Fibroblast of pulmonary artery (primary cell): ENCODE data around the gene TBC1D2B.
A peak's percentile ranks its signal among the peaks of the same experiment; 100 is the strongest.

ENCODE experiments used
- DNase-seq: peaks from one replicate; pipeline ENCODE4 v3.0.0-alpha.2; 2010; ENCODE audit warnings: low read depth
- H3K4me3 ChIP-seq: replicated peaks from 2 replicates; pipeline ENCODE4 v1.5.1; 2011; ENCODE audit warnings: low read depth, mild to moderate bottlenecking, control low read depth, low read length, moderate library complexity
- CTCF ChIP-seq: IDR thresholded peaks from 2 replicates; pipeline ENCODE4 v1.5.1; 2011; ENCODE audit warnings: mild to moderate bottlenecking, control low read depth, low read length, inconsistent platforms; ENCODE audit errors: missing control alignments

TBC1D2B gene

DNA sequence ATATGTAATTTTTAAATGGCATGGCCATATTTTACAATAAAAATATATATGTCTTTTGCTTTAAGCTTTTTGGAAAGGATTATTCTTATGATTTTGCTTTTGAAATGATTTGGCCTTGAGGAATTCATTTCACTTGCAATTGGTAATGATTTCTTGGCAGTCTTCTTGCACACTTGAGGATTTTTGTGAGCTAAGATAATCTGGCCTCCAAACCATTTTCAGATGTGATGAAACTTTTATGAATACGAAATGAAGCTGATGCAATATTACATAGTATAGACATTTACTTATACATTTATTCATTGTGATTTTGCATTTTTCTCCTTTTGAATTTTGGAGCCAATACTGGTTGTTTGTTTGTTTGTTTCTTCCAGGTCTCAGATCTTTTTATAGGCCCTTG, 8.4 kb upstream of the TBC1D2B start:
- H3K4me3 ChIP-seq: no peak overlapping the region
- peak; percentile 79 for DNase-seq
- TF ChIP-seq CTCF: no peak

- H3K4me3 ChIP-seq: no peak overlapping the region
- DNase-seq: no peak
- TF ChIP-seq CTCF: no peak
Observed at GRCh38 chr15:78084449-78084750, 6.9 kb upstream of the TBC1D2B start.

DNA sequence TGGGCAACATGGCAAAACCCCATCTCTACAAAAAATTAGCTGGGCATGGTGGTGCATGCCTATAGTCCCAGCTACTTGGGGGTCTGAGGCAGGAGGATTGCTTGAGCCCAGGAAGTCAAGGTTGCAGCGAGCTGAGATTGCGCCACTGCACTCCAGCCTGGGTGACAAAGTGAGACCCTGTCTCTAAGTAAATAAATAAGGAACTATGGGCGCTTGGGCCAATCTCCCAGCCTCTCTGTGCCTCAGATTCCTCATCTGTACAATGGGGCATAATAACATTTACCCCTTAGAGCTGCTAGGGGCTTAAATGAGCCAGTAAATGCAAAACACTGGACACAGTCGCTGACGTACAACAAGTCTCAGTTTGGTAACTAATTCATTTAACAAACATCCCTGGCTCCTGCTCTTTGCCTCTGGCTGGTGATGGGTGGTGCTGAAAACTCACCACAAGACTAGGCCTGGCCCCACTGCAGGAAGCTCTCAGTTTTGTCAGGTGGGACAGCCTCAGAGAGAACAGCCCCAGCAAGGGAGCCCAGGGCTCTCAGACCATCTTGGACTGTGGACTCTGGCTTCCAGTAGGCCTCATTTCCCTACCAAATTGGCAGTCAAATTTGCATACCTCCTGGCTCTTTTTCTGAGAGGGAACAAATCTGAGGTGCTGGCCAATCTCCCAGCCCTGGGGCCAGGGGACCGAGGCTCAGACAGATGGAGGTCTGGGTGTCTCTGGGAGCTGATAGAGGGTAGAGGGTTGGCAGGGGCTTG, 6.4 kb upstream of the TBC1D2B start:
- DNase-seq: no peak
- no peak for TF ChIP-seq CTCF
- no peak overlapping the region for H3K4me3 ChIP-seq

- DNase-seq: no peak
- no peak overlapping the region for H3K4me3 ChIP-seq
- no peak for TF ChIP-seq CTCF
Observed at GRCh38 chr15:78083186-78083585, 5.7 kb upstream of the TBC1D2B start.

DNA sequence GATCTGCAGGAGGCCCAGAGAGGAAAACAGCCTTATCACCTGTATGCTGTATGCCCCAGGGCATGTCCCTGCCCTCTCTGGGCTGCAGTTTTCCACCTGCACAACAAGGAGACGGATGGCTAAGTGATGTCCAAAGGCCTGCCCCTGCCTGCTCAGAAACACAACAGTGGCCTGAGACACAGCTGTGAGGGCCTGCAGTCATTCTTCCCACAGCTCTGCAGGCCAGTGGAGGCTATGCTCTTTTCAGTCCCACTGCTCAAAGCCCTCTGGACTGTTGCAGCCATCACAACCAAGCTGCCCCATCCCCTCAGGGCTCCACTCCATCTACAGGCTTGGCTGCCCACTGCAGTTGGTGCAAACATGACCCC, 5.2 kb upstream of the TBC1D2B start:
- TF ChIP-seq CTCF: no peak
- no peak overlapping the region for H3K4me3 ChIP-seq
- DNase-seq: no peak

GRCh38 chr15:78082106-78082742, 4.7 kb upstream of the TBC1D2B start:
- no peak for DNase-seq
- TF ChIP-seq CTCF: no peak
- H3K4me3 ChIP-seq: no peak overlapping the region

DNA sequence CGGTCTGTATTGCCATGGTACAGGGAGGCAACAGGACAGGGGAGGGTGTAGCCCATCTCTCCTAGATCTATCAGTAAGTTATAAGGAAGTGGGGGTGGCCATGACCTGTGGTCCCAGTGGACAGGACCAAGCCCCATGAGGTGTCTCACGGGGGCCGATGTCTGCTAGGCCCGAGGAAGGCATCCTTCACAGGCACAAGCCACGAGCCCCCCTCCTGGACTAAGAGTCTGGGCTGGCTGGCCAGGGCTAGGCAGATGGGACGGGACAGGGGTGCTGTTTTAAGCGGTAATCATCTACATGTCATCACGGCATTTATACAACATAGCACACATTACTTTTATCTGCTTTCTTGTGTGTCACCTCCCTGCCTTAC, 2.6 kb upstream of the TBC1D2B start:
- no peak overlapping the region for H3K4me3 ChIP-seq
- TF ChIP-seq CTCF: no peak
- DNase-seq: no peak
